GM13976 (cell line): ENCODE measurements around the gene TTC36.

ENCODE experiments used
- DNase-seq: peaks from one replicate; pipeline ENCODE4 v3.0.0; 2012; ENCODE audit warnings: low spot score
- CTCF ChIP-seq: IDR thresholded peaks from 2 replicates; pipeline ENCODE4 v1.5.1; 2012; ENCODE audit warnings: borderline replicate concordance, mild to moderate bottlenecking; ENCODE audit not compliant: insufficient read depth; ENCODE audit errors: extremely low read depth, missing control alignments, control extremely low read depth
- in situ Hi-C: fragments of 300-500 bp; cut with MboI; formaldehyde crosslinking; loops from one replicate; pipeline ENCODE4 v1.12.0; 2022; ENCODE audit warnings: low sequenced_read_pairs, mixed read lengths, inconsistent platforms; ENCODE audit not compliant: unreplicated experiment

Gene TTC36

GRCh38 chr11:118524757-118525470 is 2.4 kb upstream of the TTC36 start:
- DNase-seq: no peak
- no peak for TF ChIP-seq CTCF
- in situ Hi-C loops: no loop called here

- in situ Hi-C loops: no loop called here
- DNase-seq: no peak
- no peak for TF ChIP-seq CTCF
Observed at GRCh38 chr11:118526688-118527087, 586 bp upstream of the TTC36 start.

- TF ChIP-seq CTCF: no peak
- in situ Hi-C loops: no loop called here
Observed at GRCh38 chr11:118528511-118528910, 1.2 kb downstream of the TTC36 start.

GRCh38 chr11:118529584-118530175 is 2.4 kb downstream of the TTC36 start:
- in situ Hi-C loops: no loop called here
- no peak for DNase-seq
- no peak for TF ChIP-seq CTCF

More at GRCh38 chr11:118528511-118528910, 1.2 kb downstream of the TTC36 start:
- DNase-seq: no peak

GRCh38 chr11:118530180-118530682 is 3.0 kb downstream of the TTC36 start:
- DNase-seq: no peak
- in situ Hi-C loops: no loop called here
- no peak for TF ChIP-seq CTCF

- no peak for TF ChIP-seq CTCF
- DNase-seq: peak; percentile 95
- in situ Hi-C loops: no loop called here
Observed at GRCh38 chr11:118530683-118531596, 3.7 kb downstream of the TTC36 start, which contains the start of gene TMEM25. TMEM25 (plus strand) TSS chr11:118531192; CDS start chr11:118531802, 610 bp downstream.
